HG03066 (cell line): ENCODE results near the gene C12orf75.
"Not testable (repeated sequence)": the region's sequence is repeated elsewhere in the genome, so short reads cannot be mapped to it uniquely, and the experiment has no call there.

Experiments
- ATAC-seq: cut with Tn5 transposase; IDR thresholded peaks from one replicate; pipeline ENCODE4 v1.9.1; 2021; ENCODE audit warnings: low read depth; ENCODE audit not compliant: unreplicated experiment

C12orf75 gene

GRCh38 chr12:105368047-105368646 lies 37.7 kb downstream of the C12orf75 start:
- ATAC-seq = no peak

DNA sequence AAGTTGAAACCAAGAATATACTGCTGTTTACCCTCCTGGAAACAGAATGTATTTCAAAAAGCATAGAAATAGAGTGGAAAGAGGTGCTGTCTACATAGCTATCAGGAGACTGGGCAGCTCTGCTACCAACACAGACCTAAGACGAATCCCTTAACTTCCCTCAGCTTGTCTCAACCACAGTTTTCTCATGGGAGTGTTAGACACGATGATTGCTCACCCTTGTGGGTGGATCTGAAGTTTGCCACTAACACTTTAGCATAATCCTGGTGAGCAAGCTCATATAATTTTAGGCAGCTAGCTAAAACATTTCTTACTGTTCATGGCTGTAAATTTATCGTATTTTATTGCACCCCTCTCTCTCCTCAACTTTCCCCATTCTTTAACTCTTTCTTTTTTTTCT lies 38.5 kb downstream of the C12orf75 start:
- no peak for ATAC-seq

DNA sequence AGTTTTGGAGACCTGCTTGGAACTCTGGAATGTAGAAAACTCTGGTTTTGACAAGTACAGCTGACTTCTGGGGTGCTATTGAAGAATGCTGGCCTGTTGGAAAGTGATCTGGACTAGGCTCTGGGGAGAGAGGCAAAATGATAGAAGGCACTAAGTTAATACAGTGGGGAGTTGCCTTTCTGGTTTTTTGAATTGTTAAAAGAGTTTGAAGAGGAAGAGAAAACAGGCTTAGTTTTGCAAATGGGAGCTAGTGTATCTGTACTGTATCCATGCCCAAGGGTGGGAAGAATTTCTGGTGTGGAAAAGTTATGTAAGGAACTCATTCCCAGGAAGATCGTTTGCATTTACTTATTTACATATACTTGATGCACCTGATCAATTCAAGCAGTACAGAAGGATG lies 43.8 kb downstream of the C12orf75 start:
- ATAC-seq = no peak

DNA sequence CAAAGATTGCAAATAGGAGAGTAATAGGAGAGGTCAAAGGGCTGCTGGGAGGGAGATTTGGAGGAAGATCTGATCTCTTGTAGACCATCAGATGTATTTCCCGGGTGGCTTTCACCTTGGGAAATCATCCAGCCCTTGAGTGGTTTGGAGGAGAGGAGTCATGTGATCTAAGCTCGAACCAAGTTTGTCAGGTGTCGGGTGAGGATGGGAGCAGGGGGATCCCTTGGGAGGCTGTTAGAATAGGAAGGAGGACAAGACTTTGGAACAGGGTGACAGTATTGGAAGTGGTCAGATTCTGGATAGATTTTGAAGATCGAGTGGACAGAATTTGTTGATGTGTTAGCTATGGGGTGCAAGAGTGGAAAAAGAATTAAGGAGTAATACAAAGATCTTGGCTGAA lies 46.6 kb downstream of the C12orf75 start:
- ATAC-seq = no peak

DNA sequence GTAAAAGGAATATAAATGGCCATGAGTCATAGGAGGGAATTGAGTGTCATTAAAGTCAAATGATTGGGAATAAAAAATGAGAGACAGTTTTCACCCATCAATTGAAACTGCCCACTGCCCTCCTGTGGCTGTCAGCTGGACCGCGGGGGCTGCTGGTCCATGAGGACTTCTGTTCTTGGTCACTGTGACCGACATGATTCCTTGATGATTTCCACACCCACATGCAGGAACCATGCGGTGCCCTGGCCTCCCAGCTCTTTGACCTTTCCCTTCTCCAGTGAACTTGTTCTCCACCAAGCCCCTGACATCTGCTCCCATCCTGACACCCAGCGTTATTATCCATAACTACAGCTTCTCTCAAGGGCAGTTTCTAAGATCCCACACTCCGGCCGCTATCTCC lies 48.4 kb downstream of the C12orf75 start:
- ATAC-seq = no peak

DNA sequence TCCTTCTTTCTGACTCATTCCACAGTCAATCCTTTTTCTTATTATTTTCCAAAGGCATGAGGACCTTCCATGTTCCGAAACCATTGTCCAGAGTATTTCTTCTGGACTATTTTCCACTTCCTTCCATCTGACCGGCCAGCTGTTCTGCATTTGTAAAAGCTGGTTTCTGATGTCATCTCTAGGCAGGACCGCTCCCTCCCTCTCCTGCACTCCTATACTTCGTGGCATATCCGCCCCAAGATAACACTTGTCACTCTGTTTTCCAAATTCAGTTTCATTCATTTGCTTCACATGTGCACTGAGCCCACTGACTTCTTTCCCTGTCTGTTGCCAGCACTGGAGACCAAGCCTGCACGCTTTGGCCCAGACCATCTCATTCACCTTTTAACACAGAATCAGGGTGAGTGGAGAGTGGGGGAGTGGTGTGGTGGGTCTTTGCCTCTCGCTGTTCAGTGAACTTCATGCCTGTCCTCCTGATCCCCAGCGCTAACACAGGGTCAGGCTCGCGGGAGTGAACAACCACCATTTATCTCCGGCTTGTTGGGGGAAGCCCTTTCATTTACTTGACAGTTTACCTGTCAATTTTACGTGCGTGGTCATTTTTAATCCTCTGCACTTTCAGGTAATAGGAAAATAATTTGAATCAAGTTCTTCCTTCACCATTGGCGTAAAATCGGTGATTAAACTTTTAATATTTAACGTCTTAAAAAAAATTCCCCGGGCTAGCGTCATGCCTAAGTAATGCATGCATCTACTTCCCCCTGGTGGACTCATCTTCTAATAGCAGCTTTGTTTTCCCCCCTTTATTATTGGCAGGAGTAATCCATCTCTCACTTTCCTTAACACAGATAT lies 52.5 kb downstream of the C12orf75 start:
- no peak for ATAC-seq

GRCh38 chr12:105384220-105384619 lies 53.7 kb downstream of the C12orf75 start:
- ATAC-seq = no peak

DNA sequence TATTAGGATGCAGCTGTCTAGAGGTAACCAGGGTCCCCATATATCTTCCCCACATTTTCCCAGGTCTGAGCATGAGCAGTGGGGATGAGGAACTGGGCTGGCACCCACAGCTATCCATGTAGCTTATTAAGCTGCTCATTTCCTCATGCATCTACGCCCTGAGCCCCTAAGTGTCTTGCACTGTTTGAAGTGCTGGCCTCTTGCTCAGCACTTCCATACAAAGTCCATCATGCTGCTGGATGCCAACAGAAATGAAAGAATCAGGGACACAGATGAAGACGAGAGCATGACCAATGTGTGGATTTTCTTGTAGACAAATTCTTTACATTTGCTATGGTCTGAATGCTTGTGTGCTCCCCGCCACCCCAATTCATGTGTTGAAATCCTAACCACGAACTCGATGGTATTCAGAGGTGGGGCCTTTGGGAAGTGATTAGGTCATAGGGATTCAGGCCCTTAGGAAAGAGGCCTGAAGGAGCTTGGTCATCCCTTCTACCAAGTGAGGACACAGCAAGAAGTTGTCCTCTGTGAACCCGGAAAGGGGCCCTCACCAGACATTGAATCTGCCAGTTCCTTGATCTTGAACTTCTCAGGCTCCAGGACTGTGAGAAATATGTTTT lies 54.5 kb downstream of the C12orf75 start:
- no peak for ATAC-seq

DNA sequence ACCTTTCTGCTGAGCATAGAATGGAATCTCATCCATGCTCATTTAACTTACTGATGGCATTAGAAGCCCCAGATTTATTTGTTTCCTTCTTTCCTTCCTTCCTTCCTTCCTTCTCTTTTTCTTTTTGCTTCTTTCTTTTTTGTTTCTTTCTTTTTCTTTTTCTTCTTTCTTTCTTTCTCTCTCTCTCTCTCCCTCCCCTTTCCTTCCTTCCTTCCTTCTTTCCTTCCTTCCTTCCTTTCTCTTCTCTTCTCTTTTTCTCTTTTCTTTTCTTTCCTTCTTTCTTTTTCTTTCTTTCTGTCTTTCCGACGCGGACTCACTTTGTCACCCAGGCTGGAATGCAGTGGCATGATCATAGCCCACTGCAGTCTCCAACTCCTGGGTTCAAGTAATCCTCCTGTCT lies 55.9 kb downstream of the C12orf75 start:
- ATAC-seq = no peak

GRCh38 chr12:105391231-105391630 lies 60.7 kb downstream of the C12orf75 start:
- ATAC-seq = no peak

- ATAC-seq = no peak
These were observed 63.1 kb downstream of the C12orf75 start for GRCh38 chr12:105393587-105393986.

- no peak for ATAC-seq
These were observed 65.5 kb downstream of the C12orf75 start for GRCh38 chr12:105396024-105396423.

DNA sequence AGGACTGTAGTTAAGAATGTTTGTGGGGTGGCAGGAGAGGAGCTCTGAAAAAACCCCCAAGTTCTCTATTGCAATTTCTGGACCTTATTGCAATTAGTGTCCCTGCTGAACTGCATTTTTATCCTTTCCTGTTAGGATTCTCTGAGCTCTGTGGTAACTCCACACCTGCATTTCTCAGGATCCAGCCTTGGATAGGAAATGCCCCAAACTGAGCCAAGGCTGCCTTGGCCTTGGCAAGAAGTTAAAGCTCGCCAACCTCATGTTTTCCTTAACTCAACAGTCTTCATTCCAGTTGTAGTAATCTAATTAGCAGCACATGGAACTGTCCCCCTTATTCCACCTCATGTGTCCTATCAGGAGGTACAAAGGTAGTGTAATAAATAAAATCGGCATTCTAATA lies 66.5 kb downstream of the C12orf75 start:
- no peak for ATAC-seq

GRCh38 chr12:105398930-105399329 lies 68.4 kb downstream of the C12orf75 start:
- ATAC-seq = no peak

GRCh38 chr12:105399428-105400081 lies 69.1 kb downstream of the C12orf75 start:
- no peak for ATAC-seq

GRCh38 chr12:105400227-105400626 lies 69.7 kb downstream of the C12orf75 start:
- no peak for ATAC-seq

- no peak for ATAC-seq
These were observed 70.7 kb downstream of the C12orf75 start for GRCh38 chr12:105401198-105401597.

- no peak for ATAC-seq
These were observed 71.9 kb downstream of the C12orf75 start for GRCh38 chr12:105402366-105402765.

DNA sequence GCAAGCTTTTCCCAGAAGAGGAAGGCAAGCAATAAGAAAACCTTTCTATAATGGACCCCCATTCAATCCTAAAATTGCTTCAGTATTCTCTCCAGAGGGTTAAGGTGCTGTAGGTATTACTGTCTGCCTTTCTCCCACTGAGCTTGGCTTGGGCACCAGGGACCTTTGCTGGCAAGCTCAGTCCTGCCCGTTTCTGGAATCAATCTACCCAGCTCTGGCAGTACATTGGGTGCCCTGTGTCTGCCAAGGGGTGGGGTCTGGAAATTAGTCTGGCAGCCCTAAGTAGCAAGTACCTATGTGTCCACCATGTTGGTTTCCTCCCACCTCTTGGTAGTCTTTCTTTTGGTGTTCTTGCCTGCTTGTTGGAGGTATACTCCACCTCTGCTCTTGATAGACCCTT lies 72.6 kb downstream of the C12orf75 start:
- ATAC-seq = no peak

GRCh38 chr12:105404134-105404533 lies 73.6 kb downstream of the C12orf75 start:
- ATAC-seq = not testable (repeated sequence)

- ATAC-seq = no peak
These were observed 76.0 kb downstream of the C12orf75 start for GRCh38 chr12:105406497-105406896.
